HepG2 (cell line): Measurements from ENCODE around the gene RALB. TPM values are rescaled to one million over a fixed set of nuclear protein-coding genes. Genes with fewer than 3 reads are reported as not detected.
A peak's percentile ranks its signal among the peaks of the same experiment; 100 is the strongest.

Experiments
- CBFB ChIP-seq: sonication (generic); formaldehyde crosslinking; IDR thresholded peaks from 2 replicates; pipeline ENCODE4 v1.4.0; 2020; ENCODE audit warnings: missing genetic modification reagents
- ESRRA ChIP-seq: sonication (generic); formaldehyde crosslinking; IDR thresholded peaks from 2 replicates; pipeline ENCODE4 v1.5.1; 2020; ENCODE audit warnings: mild to moderate bottlenecking, low read depth, missing genetic modification reagents
- HNF4A ChIP-seq: sonication (generic); formaldehyde crosslinking; IDR thresholded peaks from 2 replicates; pipeline ENCODE4 v1.4.0; 2020; ENCODE audit warnings: missing genetic modification reagents
- KAT2B ChIP-seq: fragments of 150-350 bp; IDR thresholded peaks from 2 replicates; pipeline ENCODE4 v1.6.1; 2014; ENCODE audit warnings: low read depth, low read length, borderline replicate concordance
- KAT8 ChIP-seq: IDR thresholded peaks from 2 replicates; pipeline ENCODE4 v1.6.1; 2016; ENCODE audit warnings: missing genetic modification reagents, missing compliant biosample characterization
- KDM1A ChIP-seq: IDR thresholded peaks from 2 replicates; pipeline ENCODE4 v1.6.1; 2016; ENCODE audit warnings: missing compliant biosample characterization
- PHF8 ChIP-seq: sonication (generic); formaldehyde crosslinking; IDR thresholded peaks from 2 replicates; pipeline ENCODE4 v1.5.0; 2020; ENCODE audit warnings: missing genetic modification reagents
- RXRA ChIP-seq: sonication (generic); formaldehyde crosslinking; IDR thresholded peaks from 2 replicates; pipeline ENCODE4 v1.5.1; 2020; ENCODE audit warnings: missing genetic modification reagents
- SMC3 ChIP-seq: IDR thresholded peaks from 2 replicates; pipeline ENCODE4 v1.6.1; 2011; ENCODE audit warnings: low read length, improper control_type of control experiment
- SNAPC2 ChIP-seq: sonication (generic); formaldehyde crosslinking; IDR thresholded peaks from 2 replicates; pipeline ENCODE4 v1.8.1; 2022; ENCODE audit warnings: mild to moderate bottlenecking, missing genetic modification reagents
- SOX13 ChIP-seq, 3 experiments: fragments of 450-650 bp in 1 of 3; sonication (generic) in 1 of 3; formaldehyde crosslinking in 1 of 3; IDR thresholded peaks in 2 of 3; conservative IDR thresholded peaks in 1 of 3; 2 replicates each; pipeline versions ENCODE4 v1.5.0 to v1.6.1; 2016 to 2020; ENCODE audit warnings: antibody characterized with exemption in 1 of 3, mild to moderate bottlenecking in 1 of 3, missing compliant biosample characterization in 1 of 3, missing genetic modification reagents in 1 of 3, moderate library complexity in 1 of 3
- SOX6 ChIP-seq, 2 experiments: fragments of 450-650 bp in 1 of 2; sonication (generic) in 1 of 2; formaldehyde crosslinking in 1 of 2; IDR thresholded peaks; 2 replicates each; pipeline versions ENCODE4 v1.4.0 to v1.6.1; 2017 to 2020; ENCODE audit warnings: antibody characterized with exemption in 1 of 2, mild to moderate bottlenecking in 1 of 2, missing genetic modification reagents in 1 of 2
- TBX2 ChIP-seq: sonication (generic); formaldehyde crosslinking; IDR thresholded peaks from 2 replicates; pipeline ENCODE4 v1.5.0; 2020; ENCODE audit warnings: missing genetic modification reagents, mild to moderate bottlenecking, borderline replicate concordance
- U2AF2 ChIP-seq: fragments of 200-400 bp; formaldehyde crosslinking; IDR thresholded peaks from 2 replicates; pipeline ENCODE4 v1.6.1; 2017; ENCODE audit warnings: low read depth, mild to moderate bottlenecking, low read length
- ZFY ChIP-seq: sonication (generic); formaldehyde crosslinking; IDR thresholded peaks from 2 replicates; pipeline ENCODE4 v1.4.0; 2020; ENCODE audit warnings: missing genetic modification reagents
- ZMYM3 ChIP-seq: sonication (generic); formaldehyde crosslinking; IDR thresholded peaks from 2 replicates; pipeline ENCODE4 v1.5.1; 2020; ENCODE audit warnings: mild to moderate bottlenecking, missing genetic modification reagents
- ZNF383 ChIP-seq: sonication (generic); formaldehyde crosslinking; IDR thresholded peaks from 2 replicates; pipeline ENCODE4 v1.4.0; 2020; ENCODE audit warnings: missing genetic modification reagents, mild to moderate bottlenecking, borderline replicate concordance
- ZNF430 ChIP-seq: sonication (generic); formaldehyde crosslinking; IDR thresholded peaks from 2 replicates; pipeline ENCODE4 v1.9.0; 2021; ENCODE audit warnings: mild to moderate bottlenecking, missing genetic modification reagents
- ZNF598 ChIP-seq: sonication (generic); formaldehyde crosslinking; IDR thresholded peaks from 2 replicates; pipeline ENCODE4 v1.5.1; 2020; ENCODE audit warnings: mild to moderate bottlenecking, missing genetic modification reagents, borderline replicate concordance
- ZNF614 ChIP-seq: IDR thresholded peaks from 2 replicates; pipeline ENCODE4 v1.6.1; 2018; ENCODE audit warnings: missing biosample characterization, missing genetic modification reagents, inconsistent platforms, borderline replicate concordance
- ZNF615 ChIP-seq: sonication (generic); formaldehyde crosslinking; IDR thresholded peaks from 2 replicates; pipeline ENCODE4 v1.5.0; 2020; ENCODE audit warnings: mild to moderate bottlenecking, missing genetic modification reagents, borderline replicate concordance
- ZNF629 ChIP-seq: sonication (generic); formaldehyde crosslinking; conservative IDR thresholded peaks from 2 replicates; pipeline ENCODE4 v1.5.0; 2020; ENCODE audit warnings: missing genetic modification reagents
- ZNF670 ChIP-seq: sonication (generic); formaldehyde crosslinking; IDR thresholded peaks from 2 replicates; pipeline ENCODE4 v1.8.0; 2022; ENCODE audit warnings: mild to moderate bottlenecking, missing genetic modification reagents, borderline replicate concordance
- ZNF7 ChIP-seq: IDR thresholded peaks from 2 replicates; pipeline ENCODE4 v1.6.1; 2016; ENCODE audit warnings: missing biosample characterization, missing genetic modification reagents
- ZNF776 ChIP-seq: sonication (generic); formaldehyde crosslinking; IDR thresholded peaks from 2 replicates; pipeline ENCODE4 v1.4.0; 2020; ENCODE audit warnings: mild to moderate bottlenecking, missing genetic modification reagents
- polyA plus RNA-seq, 8 experiments: library from polyadenylated mRNA; depleted of rRNA in 3 of 8; stranded (reverse) in 7 of 8; unstranded in 1 of 8; fragments of >200 nt; fragmentation: Illumina TruSeq in 4 of 8; extraction: Trizol in 4 of 8; gene quantifications; 2 replicates each; pipeline versions ENCODE4 v1.2.1 to v1.2.3, GENCODE V29; 2011 to 2016; ENCODE audit warnings: low read depth in 4 of 8, missing spikeins in 1 of 8, mixed read lengths in 1 of 8; ENCODE audit not compliant: insufficient read depth in 1 of 8
- total RNA-seq, 5 experiments: library from RNA; depleted of rRNA; stranded (reverse); fragments of >200 nt; fragmentation: Illumina TruSeq; extraction: Trizol; gene quantifications; 2 replicates each; pipeline ENCODE4 v1.2.3, GENCODE V29; 2016; ENCODE audit warnings: low read depth in 1 of 5
- TF ChIP-seq, protein P1 (sequence below): sonication (generic); formaldehyde crosslinking; IDR thresholded peaks from 2 replicates; pipeline ENCODE4 v1.4.0; 2020; ENCODE audit warnings: missing genetic modification reagents

Gene RALB
- total and polyA plus RNA-seq, 2 of the 13 experiments (the other 11 are each of a cell fraction or from before 2014, with no cell fraction given) = 37.8 to 43.2 TPM

- TF ChIP-seq KAT2B (peak; percentile 42), ZNF430 (CRISPR knock-in tag) (no peak), CBFB (no peak), RXRA (CRISPR knock-in tag) (no peak), ZNF7 (0 out of 2 replicates have a peak, but pooled peaks have one; percentile 43), SNAPC2 (0 out of 2 replicates have a peak, but pooled peaks have one; percentile 23), ZNF614 (CRISPR knock-in tag) (no peak), KDM1A (CRISPR knock-in tag) (0 out of 2 replicates have a peak, but pooled peaks have one; percentile 41), ZNF615 (CRISPR knock-in tag) (0 out of 2 replicates have a peak, but pooled peaks have one; percentile 38), SOX6 (IDR thresholded peaks at IDR 0.05) (no peak), SOX6 (CRISPR knock-in tag; IDR thresholded peaks at IDR 0.05) (peak; percentile 5; the same call in 1 of the 2 replicates), SMC3 (no peak), SOX13 (IDR thresholded peaks at IDR 0.05) (no peak), SOX13 (CRISPR knock-in tag; conservative IDR thresholded peaks at IDR 0.05 in 1 of 2, IDR thresholded peaks at IDR 0.05 in 1 of 2) (0 out of 4 replicates have a peak, but pooled peaks of 1 of the 2 experiments have one; percentile 10), ZNF776 (CRISPR knock-in tag) (no peak), ESRRA (CRISPR knock-in tag) (peak; percentile 13; the same call in 1 of the 2 replicates), U2AF2 (no peak), PHF8 (no peak), ZNF670 (CRISPR knock-in tag) (0 out of 2 replicates have a peak, but pooled peaks have one; percentile 3), KAT8 (CRISPR knock-in tag) (no peak), TBX2 (CRISPR knock-in tag) (peak; percentile 62), ZMYM3 (CRISPR knock-in tag) (0 out of 2 replicates have a peak, but pooled peaks have one; percentile 10), HNF4A (CRISPR knock-in tag) (0 out of 2 replicates have a peak, but pooled peaks have one; percentile 33), ZNF629 (CRISPR knock-in tag) (peak; percentile 90), ZNF598 (CRISPR knock-in tag) (0 out of 2 replicates have a peak, but pooled peaks have one; percentile 10), ZNF383 (CRISPR knock-in tag) (no peak), ZFY (CRISPR knock-in tag) (0 out of 2 replicates have a peak, but pooled peaks have one; percentile 8)
- TF ChIP-seq, protein P1, sequence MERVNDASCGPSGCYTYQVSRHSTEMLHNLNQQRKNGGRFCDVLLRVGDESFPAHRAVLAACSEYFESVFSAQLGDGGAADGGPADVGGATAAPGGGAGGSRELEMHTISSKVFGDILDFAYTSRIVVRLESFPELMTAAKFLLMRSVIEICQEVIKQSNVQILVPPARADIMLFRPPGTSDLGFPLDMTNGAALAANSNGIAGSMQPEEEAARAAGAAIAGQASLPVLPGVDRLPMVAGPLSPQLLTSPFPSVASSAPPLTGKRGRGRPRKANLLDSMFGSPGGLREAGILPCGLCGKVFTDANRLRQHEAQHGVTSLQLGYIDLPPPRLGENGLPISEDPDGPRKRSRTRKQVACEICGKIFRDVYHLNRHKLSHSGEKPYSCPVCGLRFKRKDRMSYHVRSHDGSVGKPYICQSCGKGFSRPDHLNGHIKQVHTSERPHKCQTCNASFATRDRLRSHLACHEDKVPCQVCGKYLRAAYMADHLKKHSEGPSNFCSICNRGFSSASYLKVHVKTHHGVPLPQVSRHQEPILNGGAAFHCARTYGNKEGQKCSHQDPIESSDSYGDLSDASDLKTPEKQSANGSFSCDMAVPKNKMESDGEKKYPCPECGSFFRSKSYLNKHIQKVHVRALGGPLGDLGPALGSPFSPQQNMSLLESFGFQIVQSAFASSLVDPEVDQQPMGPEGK (CRISPR knock-in tag) = peak; percentile 34; the same call in 1 of the 2 replicates
Measured at GRCh38 chr2:120224735-120225548, 27.7 kb upstream of the RALB start (continued).
